ENCODE results near the gene LRMDA.

DNA sequence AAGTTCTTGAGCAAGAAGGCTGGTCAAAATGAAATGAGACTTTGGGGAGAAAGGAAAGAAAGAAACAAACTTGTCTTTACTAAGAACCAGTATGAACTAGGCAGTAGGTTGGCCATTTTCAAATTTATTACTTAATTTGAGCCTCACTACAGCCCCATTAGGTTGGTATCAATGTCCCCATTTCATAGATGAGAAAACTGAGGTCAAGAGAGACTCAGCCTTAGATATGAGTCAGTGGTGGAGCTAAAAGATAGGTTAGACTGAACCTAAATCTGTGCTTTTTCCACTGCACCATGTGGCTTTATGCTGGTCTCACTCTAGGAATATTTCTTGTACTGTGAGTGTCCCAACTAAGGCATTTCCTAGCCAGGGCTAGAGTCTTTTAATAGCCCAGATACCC, 38.7 kb upstream of the LRMDA start:
- TF ChIP-seq, protein P1, sequence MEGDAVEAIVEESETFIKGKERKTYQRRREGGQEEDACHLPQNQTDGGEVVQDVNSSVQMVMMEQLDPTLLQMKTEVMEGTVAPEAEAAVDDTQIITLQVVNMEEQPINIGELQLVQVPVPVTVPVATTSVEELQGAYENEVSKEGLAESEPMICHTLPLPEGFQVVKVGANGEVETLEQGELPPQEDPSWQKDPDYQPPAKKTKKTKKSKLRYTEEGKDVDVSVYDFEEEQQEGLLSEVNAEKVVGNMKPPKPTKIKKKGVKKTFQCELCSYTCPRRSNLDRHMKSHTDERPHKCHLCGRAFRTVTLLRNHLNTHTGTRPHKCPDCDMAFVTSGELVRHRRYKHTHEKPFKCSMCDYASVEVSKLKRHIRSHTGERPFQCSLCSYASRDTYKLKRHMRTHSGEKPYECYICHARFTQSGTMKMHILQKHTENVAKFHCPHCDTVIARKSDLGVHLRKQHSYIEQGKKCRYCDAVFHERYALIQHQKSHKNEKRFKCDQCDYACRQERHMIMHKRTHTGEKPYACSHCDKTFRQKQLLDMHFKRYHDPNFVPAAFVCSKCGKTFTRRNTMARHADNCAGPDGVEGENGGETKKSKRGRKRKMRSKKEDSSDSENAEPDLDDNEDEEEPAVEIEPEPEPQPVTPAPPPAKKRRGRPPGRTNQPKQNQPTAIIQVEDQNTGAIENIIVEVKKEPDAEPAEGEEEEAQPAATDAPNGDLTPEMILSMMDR (IDR thresholded peaks at IDR 0.05; ENCODE audit: insufficient read depth, low read length, poor library complexity, severe bottlenecking) = no peak
- TF ChIP-seq EZH2phosphoT487 (conservative IDR thresholded peaks at IDR 0.05; ENCODE audit: low read length) = no peak

Data from SU-DHL-6 (cell line).